HepG2 (cell line): Measurements from ENCODE around the gene FANCG. TPM values are rescaled to one million over a fixed set of nuclear protein-coding genes. Genes with fewer than 3 reads are reported as not detected.

Experiments used
- AHDC1 ChIP-seq: sonication (generic); formaldehyde crosslinking; IDR thresholded peaks from 2 replicates; pipeline ENCODE4 v1.5.1; 2020; ENCODE audit warnings: mild to moderate bottlenecking, missing genetic modification reagents, borderline replicate concordance
- CBX2 ChIP-seq, 2 experiments: fragments of 200-600 bp in 1 of 2; sonication (generic); formaldehyde crosslinking in 1 of 2; IDR thresholded peaks; 2 replicates each; pipeline versions ENCODE4 v1.7.0 to v1.8.1; 2018 to 2022; ENCODE audit warnings: low read depth in 2 of 2, low read length in 1 of 2, mild to moderate bottlenecking in 1 of 2, missing genetic modification reagents in 1 of 2
- ELK4 ChIP-seq: sonication (generic); formaldehyde crosslinking; IDR thresholded peaks from 2 replicates; pipeline ENCODE4 v1.9.0; 2021; ENCODE audit warnings: missing genetic modification reagents, borderline replicate concordance
- IRF1 ChIP-seq: sonication (generic); formaldehyde crosslinking; IDR thresholded peaks from 2 replicates; pipeline ENCODE4 v1.4.0; 2020; ENCODE audit warnings: low read depth, mild to moderate bottlenecking, missing genetic modification reagents
- KAT8 ChIP-seq: IDR thresholded peaks from 2 replicates; pipeline ENCODE4 v1.6.1; 2016; ENCODE audit warnings: missing genetic modification reagents, missing compliant biosample characterization
- ZFP36 ChIP-seq: fragments of 150-350 bp; IDR thresholded peaks from 2 replicates; pipeline ENCODE4 v1.6.1; 2018; ENCODE audit warnings: borderline replicate concordance, low read length, low read depth; ENCODE audit not compliant: partially characterized antibody
- ZNF547 ChIP-seq: sonication (generic); formaldehyde crosslinking; IDR thresholded peaks from 2 replicates; pipeline ENCODE4 v1.5.1; 2020; ENCODE audit warnings: mild to moderate bottlenecking, missing genetic modification reagents
- ZNF557 ChIP-seq: sonication (generic); formaldehyde crosslinking; IDR thresholded peaks from 2 replicates; pipeline ENCODE4 v1.4.0; 2020; ENCODE audit warnings: missing genetic modification reagents
- ZNF574 ChIP-seq: sonication (generic); formaldehyde crosslinking; IDR thresholded peaks from 2 replicates; pipeline ENCODE4 v1.4.0; 2020; ENCODE audit warnings: missing genetic modification reagents
- polyA plus RNA-seq, 8 experiments: library from polyadenylated mRNA; depleted of rRNA in 3 of 8; stranded (reverse) in 7 of 8; unstranded in 1 of 8; fragments of >200 nt; fragmentation: Illumina TruSeq in 4 of 8; extraction: Trizol in 4 of 8; gene quantifications; 2 replicates each; pipeline versions ENCODE4 v1.2.1 to v1.2.3, GENCODE V29; 2011 to 2016; ENCODE audit warnings: low read depth in 4 of 8, missing spikeins in 1 of 8, mixed read lengths in 1 of 8; ENCODE audit not compliant: insufficient read depth in 1 of 8
- total RNA-seq, 5 experiments: library from RNA; depleted of rRNA; stranded (reverse); fragments of >200 nt; fragmentation: Illumina TruSeq; extraction: Trizol; gene quantifications; 2 replicates each; pipeline ENCODE4 v1.2.3, GENCODE V29; 2016; ENCODE audit warnings: low read depth in 1 of 5
- TF ChIP-seq, protein P1 (sequence below): sonication (generic); formaldehyde crosslinking; IDR thresholded peaks from 2 replicates; pipeline ENCODE4 v1.8.1; 2023; ENCODE audit warnings: mild to moderate bottlenecking, missing genetic modification reagents
- TF ChIP-seq, protein P2 (sequence below): sonication (generic); formaldehyde crosslinking; IDR thresholded peaks from 2 replicates; pipeline ENCODE4 v1.4.0; 2020; ENCODE audit warnings: missing genetic modification reagents, low read depth, mild to moderate bottlenecking, borderline replicate concordance
- TF ChIP-seq, protein P3 (sequence below): sonication (generic); formaldehyde crosslinking; IDR thresholded peaks from 2 replicates; pipeline ENCODE4 v1.4.0; 2020; ENCODE audit warnings: missing genetic modification reagents, borderline replicate concordance

FANCG gene
- total and polyA plus RNA-seq, 2 of the 13 experiments (the other 11 are each of a cell fraction or from before 2014, with no cell fraction given): 14.4 to 45.1 TPM

- TF ChIP-seq, protein P1, sequence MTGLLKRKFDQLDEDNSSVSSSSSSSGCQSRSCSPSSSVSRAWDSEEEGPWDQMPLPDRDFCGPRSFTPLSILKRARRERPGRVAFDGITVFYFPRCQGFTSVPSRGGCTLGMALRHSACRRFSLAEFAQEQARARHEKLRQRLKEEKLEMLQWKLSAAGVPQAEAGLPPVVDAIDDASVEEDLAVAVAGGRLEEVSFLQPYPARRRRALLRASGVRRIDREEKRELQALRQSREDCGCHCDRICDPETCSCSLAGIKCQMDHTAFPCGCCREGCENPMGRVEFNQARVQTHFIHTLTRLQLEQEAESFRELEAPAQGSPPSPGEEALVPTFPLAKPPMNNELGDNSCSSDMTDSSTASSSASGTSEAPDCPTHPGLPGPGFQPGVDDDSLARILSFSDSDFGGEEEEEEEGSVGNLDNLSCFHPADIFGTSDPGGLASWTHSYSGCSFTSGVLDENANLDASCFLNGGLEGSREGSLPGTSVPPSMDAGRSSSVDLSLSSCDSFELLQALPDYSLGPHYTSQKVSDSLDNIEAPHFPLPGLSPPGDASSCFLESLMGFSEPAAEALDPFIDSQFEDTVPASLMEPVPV: no peak
- no peak for TF ChIP-seq CBX2 (IDR thresholded peaks at IDR 0.05; ENCODE audit: low read depth, low read length)
- no peak for TF ChIP-seq CBX2 (CRISPR knock-in tag; IDR thresholded peaks at IDR 0.05; ENCODE audit: low read depth)
- TF ChIP-seq ZNF557 (CRISPR knock-in tag): no peak
- no peak for TF ChIP-seq ELK4 (CRISPR knock-in tag)
- peak; percentile 62; the same call in 1 of the 2 replicates for TF ChIP-seq ZNF547
- no peak for TF ChIP-seq KAT8
- no peak for TF ChIP-seq ZNF574 (CRISPR knock-in tag)
- TF ChIP-seq, protein P2, sequence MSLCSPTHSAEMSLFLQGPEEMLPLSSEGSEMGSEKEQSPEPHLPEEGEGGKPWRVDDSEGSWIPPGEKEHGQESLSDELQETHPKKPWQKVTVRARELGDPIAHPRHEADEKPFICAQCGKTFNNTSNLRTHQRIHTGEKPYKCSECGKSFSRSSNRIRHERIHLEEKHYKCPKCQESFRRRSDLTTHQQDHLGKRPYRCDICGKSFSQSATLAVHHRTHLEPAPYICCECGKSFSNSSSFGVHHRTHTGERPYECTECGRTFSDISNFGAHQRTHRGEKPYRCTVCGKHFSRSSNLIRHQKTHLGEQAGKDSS: no peak
- no peak; the same call in 1 of the 2 replicates for TF ChIP-seq AHDC1 (CRISPR knock-in tag)
- TF ChIP-seq, protein P3, sequence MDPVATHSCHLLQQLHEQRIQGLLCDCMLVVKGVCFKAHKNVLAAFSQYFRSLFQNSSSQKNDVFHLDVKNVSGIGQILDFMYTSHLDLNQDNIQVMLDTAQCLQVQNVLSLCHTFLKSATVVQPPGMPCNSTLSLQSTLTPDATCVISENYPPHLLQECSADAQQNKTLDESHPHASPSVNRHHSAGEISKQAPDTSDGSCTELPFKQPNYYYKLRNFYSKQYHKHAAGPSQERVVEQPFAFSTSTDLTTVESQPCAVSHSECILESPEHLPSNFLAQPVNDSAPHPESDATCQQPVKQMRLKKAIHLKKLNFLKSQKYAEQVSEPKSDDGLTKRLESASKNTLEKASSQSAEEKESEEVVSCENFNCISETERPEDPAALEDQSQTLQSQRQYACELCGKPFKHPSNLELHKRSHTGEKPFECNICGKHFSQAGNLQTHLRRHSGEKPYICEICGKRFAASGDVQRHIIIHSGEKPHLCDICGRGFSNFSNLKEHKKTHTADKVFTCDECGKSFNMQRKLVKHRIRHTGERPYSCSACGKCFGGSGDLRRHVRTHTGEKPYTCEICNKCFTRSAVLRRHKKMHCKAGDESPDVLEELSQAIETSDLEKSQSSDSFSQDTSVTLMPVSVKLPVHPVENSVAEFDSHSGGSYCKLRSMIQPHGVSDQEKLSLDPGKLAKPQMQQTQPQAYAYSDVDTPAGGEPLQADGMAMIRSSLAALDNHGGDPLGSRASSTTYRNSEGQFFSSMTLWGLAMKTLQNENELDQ: no peak
- no peak for TF ChIP-seq ZFP36
- TF ChIP-seq IRF1 (CRISPR knock-in tag): no peak
Observed at GRCh38 chr9:35116539-35116897, 36.8 kb upstream of the FANCG start (continued).
